ENCODE results near the gene APBB2.

The APBB2 gene

DNA sequence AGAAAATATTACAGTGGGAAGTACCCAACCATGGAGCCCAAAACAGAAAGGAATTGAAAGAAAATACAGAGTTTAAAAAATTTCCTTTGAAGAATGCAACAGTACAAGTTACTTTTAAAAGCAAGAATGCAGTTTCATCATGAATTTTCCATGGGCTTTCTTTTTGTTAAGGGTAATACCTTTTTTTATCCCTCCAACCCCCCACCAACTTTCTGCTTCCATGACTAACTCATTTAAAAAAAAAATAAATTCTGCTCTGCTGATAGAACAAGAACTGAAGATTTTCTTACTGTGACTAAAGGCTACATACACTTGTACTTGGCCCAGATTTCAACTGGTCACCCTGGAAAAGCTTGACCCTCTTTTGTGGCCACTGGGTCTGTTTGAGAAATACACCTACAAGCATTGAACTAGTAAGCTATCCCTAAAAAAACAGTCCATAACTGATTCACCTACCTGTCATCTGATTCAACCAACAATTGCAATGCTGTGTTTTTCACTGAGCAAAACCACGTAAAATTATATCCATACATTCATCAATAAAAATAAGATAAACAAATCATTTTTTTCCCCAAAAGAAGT lies 250.4 kb downstream of the APBB2 start:
- no peak for DNase-seq (ENCODE audit: low read depth in 1 of 2, low spot score in 1 of 2)
- in situ Hi-C loops (cut with HindIII; ENCODE audit: low pct_unique_long_range_greater_than_20kb, low sequenced_read_pairs) = no loop called here
- no peak for TF ChIP-seq JUND (IDR thresholded peaks at IDR 0.05; ENCODE audit: low read depth)

DNA sequence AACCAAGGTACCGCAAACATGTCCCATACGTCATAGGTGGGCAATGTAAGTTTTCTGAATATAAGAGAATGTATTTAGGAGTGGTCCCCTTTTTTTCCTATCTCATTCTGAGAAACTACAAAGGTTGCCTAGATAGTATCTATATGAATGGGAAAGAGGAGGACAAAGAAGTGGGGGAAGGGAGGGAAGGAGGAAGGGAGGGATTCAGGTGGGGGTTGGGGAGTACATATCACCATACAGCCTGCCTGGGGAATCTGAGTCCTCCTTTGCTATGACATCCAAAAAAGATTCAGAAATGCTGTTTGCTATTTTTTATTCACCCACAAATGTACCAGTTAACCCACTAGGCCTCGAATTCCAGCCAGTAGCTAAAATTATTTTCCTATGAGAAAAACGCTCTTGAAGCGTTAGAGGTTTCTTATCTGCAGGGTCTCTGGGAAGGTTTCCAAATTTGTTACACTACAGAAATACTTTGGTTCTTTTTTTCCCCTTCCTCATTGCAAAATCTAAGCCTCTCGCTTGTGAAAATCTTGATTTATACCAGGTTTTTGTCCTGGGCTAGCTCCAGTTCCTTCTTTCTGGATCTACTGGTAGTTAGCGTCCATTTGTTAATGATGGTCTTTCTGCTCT lies 251.7 kb downstream of the APBB2 start:
- TF ChIP-seq JUND (IDR thresholded peaks at IDR 0.05; ENCODE audit: low read depth) = no peak
- in situ Hi-C loops (cut with HindIII; ENCODE audit: low pct_unique_long_range_greater_than_20kb, low sequenced_read_pairs) = no loop called here
- no peak for DNase-seq (ENCODE audit: low read depth in 1 of 2, low spot score in 1 of 2)

DNA sequence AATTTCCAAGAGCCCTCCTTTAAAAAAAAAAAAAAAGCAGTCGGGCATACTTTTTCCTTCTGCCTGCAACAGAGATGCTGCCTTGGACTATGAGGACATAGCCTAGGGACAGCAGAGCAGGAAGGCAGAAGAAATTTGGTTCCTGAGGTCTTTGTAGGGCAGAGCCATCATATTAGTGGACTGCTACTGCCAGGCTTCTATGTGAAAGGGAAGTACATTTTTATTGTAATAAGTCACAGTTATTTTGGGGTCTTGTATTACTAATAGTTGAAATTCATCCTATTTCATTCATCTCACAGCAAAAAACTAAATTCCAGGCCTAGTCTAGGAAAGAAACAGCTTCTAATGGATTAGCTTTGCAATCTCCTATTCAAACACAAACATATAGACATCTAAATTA lies 253.4 kb downstream of the APBB2 start:
- in situ Hi-C loops (cut with HindIII; ENCODE audit: low pct_unique_long_range_greater_than_20kb, low sequenced_read_pairs) = no loop called here
- no peak for DNase-seq (ENCODE audit: low read depth in 1 of 2, low spot score in 1 of 2)
- TF ChIP-seq JUND (IDR thresholded peaks at IDR 0.05; ENCODE audit: low read depth) = no peak

DNA sequence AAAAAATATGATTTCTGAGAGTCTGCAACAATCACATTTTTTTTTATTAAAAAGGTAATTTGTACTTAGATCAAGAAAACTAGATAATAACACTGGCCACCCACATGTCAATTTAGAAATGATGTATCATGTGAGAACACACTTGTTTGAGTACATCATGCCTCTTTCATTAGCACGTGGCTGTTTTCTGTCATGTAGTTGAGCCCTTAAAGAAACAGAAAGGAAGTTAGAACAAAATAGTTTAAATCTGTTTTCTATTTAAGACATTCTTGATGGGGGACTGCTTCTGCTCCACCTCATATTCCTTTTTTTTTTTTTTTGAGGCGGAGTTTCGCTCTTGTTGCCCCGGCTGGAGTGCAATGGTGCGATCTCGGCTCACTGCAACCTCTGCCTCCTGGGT lies 257.1 kb downstream of the APBB2 start:
- in situ Hi-C loops (cut with HindIII; ENCODE audit: low pct_unique_long_range_greater_than_20kb, low sequenced_read_pairs) = no loop called here
- DNase-seq (ENCODE audit: low read depth in 1 of 2, low spot score in 1 of 2) = no peak
- no peak for TF ChIP-seq JUND (IDR thresholded peaks at IDR 0.05; ENCODE audit: low read depth)

DNA sequence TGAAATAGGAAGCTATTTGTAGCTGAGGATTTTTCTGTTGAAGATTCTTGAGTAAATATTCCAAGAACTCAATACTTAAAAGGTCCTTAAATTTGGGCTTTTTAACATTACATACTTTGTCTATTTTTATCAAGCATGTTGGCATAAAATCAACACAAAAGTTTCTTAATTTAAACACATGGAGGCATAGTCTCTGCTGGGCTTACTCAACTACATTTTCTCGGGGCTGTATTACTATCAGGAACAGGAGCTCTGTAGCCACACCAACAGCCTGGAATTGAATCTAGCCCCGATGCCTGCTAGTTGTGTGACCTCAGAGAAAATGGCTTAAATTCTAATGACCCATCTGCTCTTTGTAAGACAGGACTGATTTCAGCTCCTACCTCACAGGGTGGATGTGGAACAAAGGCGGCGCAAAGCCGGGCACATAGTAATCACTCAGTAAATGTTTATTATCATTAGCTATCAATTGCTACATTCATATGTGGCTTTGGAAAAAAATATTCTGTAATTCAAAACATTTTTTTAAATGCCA lies 257.6 kb downstream of the APBB2 start:
- TF ChIP-seq JUND (IDR thresholded peaks at IDR 0.05; ENCODE audit: low read depth) = no peak
- in situ Hi-C loops (cut with HindIII; ENCODE audit: low pct_unique_long_range_greater_than_20kb, low sequenced_read_pairs) = no loop called here
- DNase-seq (ENCODE audit: low read depth in 1 of 2, low spot score in 1 of 2) = no peak

DNA sequence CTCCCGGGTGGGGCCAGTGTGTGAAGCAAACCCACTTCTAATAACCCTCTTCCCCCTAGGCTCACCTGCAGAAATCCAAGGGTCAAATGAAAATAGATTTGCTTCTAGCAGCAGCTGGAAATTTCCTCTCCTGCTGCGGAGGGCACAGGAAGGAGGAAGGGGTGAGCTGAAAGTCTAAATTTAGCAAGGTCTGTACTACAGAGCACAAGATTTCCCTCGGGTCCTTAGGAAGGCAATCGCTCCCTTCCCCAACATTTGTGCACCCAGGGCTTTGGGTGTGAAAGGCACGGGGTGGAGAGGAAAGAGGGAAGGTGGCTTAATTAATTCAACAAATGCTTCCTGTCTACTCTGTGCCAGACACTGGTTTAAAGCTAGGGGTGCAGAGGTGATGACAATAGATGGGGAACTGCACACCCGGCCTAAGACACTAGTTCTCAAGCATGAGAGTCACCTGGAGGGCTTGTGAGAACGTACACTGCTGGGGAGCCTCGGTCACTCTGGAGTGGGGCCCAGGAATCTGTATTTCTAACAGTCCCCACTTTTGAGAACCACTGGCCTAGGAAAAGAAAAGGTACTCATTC lies 260.2 kb downstream of the APBB2 start:
- in situ Hi-C loops (cut with HindIII; ENCODE audit: low pct_unique_long_range_greater_than_20kb, low sequenced_read_pairs) = no loop called here
- no peak for DNase-seq (ENCODE audit: low read depth in 1 of 2, low spot score in 1 of 2)
- TF ChIP-seq JUND (IDR thresholded peaks at IDR 0.05; ENCODE audit: low read depth) = no peak

DNA sequence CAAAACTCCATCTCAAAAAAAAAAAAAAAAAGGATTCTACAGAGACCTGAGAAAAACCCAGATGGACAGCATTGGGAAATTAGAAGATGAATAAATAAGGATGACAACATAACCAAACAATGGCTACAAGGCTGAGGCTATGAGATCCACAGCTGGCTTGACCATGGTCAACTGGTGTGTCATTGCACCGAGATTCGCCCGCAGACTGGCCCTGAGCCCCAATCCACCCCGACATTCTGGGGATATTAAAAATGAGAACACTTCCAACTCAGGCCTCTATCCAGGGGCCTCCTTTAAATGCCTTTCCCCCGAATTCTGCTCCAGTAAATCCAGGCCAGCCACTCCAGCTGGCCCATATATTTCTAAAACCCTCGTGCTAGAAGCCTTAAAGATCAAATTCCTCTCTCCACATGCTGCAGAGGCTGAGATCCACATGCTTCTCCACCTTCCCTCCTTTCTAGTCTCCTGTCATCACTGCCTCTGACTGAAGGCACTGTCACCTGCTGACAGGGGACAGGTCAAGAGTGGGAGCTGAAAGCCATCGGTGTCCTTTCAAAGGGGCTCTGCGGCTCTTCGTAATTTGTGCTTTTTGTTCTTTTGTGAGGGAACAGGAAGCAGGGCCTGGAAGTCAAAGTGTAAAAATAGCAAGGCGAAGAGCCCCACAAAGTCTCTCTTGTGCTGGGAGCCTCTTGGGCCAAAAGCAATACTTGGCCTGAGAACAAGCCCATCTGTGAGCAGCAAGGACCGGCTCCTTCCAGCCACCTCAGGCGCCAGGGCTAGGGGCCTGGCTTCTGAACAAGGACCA lies 260.9 kb downstream of the APBB2 start:
- DNase-seq (ENCODE audit: low read depth in 1 of 2, low spot score in 1 of 2) = no peak
- in situ Hi-C loops (cut with HindIII; ENCODE audit: low pct_unique_long_range_greater_than_20kb, low sequenced_read_pairs) = no loop called here
- TF ChIP-seq JUND (IDR thresholded peaks at IDR 0.05; ENCODE audit: low read depth) = no peak

DNA sequence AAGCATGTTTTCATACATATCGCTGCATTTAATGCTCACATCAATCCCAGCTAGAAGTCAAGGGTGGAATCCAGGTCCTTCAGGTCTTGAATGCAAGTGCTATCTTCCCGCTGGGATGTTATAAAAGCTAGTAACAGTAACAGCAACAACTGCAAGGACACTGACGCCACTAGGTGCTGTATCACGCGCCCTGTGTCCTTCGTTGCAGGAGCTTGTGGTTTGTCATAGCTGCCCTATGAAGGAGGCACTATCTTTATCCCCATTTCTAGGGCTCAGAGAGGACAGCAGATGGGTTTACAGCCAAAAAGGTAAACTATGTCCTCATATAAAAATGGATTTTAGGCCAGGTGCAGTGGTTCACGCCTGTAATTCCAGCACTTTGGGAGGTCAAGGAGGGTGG lies 261.7 kb downstream of the APBB2 start:
- in situ Hi-C loops (cut with HindIII; ENCODE audit: low pct_unique_long_range_greater_than_20kb, low sequenced_read_pairs) = no loop called here
- TF ChIP-seq JUND (IDR thresholded peaks at IDR 0.05; ENCODE audit: low read depth) = no peak
- DNase-seq (ENCODE audit: low read depth in 1 of 2, low spot score in 1 of 2) = no peak

DNA sequence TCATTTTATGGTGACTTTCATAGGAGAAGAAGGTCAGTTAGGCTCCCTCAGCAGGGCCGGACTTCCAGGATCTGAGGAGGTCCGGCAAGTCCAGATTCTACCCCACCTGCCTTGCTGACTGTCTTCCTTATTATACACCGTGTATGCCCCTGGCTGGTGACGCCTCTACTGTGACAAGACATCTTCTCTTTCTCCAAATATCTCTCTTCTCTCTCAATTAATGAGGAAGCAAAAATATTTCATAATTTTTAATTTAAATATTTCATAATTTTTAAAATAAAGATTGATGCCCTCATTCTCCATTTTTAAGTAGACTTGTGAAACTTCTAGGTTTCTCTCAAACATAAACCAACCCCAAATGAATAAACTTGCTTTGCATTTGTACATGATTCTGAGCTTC lies 262.1 kb downstream of the APBB2 start:
- no peak for TF ChIP-seq JUND (IDR thresholded peaks at IDR 0.05; ENCODE audit: low read depth)
- in situ Hi-C loops (cut with HindIII; ENCODE audit: low pct_unique_long_range_greater_than_20kb, low sequenced_read_pairs) = no loop called here
- no peak for DNase-seq (ENCODE audit: low read depth in 1 of 2, low spot score in 1 of 2)

DNA sequence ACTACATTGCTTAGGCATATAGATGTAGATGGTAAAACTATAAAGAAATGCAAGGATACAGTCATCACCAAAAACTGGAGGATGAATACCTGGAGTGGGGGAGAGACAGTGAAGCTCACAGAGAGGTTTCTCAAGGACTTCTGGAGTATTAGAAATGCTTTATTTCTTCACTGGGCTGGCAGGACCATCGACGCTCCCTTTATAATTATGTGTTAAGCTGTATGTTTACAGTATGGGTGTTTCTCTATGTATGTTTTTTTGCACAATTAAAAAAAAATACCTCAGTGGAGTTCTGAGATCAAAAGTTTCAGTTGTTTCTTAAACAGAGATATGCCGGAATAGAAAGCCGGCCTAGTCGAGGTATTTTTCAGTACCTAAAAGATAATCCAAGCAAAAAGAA lies 263.3 kb downstream of the APBB2 start:
- DNase-seq (ENCODE audit: low read depth in 1 of 2, low spot score in 1 of 2) = no peak
- TF ChIP-seq JUND (IDR thresholded peaks at IDR 0.05; ENCODE audit: low read depth) = no peak
- in situ Hi-C loops (cut with HindIII; ENCODE audit: low pct_unique_long_range_greater_than_20kb, low sequenced_read_pairs) = no loop called here

DNA sequence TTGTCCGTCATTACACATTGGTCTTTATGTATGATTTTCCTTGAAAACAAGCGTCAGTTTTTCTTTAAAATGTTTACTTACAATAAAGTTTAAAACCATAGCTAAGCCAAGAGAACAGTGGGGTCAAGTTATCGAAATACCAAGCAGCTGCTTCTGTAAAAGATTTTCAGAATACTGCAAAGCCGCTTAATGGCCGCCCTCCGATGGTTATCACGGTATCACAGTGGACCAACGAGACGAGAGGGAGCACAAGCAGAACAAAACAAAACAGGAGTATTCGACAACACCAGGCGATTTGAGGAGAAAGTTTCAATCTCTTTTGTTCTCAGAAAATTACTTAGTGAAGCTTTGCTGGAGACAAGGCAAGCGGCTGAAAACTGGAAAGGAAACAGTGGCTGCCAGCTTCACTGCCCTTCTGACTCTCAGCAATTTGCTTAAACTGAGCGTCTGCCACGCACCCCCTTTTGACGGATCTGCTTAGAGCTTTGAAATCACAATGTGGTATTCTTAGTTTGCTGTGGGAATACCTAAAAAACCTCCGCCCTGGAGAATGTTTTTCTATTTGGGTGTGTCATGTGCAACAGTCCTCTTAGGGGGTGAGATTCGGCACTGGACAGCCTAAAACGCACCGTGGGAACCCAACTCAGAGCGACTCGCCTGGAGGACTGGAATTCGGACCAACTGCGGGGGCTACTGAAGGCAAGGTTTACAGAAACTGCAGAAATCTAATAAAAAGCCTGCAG lies 264.8 kb downstream of the APBB2 start:
- in situ Hi-C loops (cut with HindIII; ENCODE audit: low pct_unique_long_range_greater_than_20kb, low sequenced_read_pairs) = no loop called here
- TF ChIP-seq JUND (IDR thresholded peaks at IDR 0.05; ENCODE audit: low read depth) = no peak
- no peak for DNase-seq (ENCODE audit: low read depth in 1 of 2, low spot score in 1 of 2)

DNA sequence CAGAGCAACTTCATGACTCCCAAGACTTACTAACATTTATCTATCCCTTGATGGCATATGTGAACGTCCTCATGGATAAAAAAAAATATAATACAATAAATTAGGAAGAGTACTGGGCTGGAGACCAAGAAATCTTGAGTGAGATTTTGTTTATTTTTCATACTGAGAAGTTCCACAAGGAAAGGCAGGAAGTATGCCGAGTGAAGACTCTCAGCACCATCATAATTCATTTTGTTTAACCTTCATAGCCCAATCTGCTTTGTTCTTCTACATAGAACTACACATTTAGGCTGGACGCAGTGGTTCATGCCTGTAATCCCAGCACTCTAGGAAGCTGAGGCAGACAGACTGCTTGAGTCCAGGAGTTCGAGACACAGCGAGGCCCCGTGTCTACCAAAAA lies 266.3 kb downstream of the APBB2 start:
- in situ Hi-C loops (cut with HindIII; ENCODE audit: low pct_unique_long_range_greater_than_20kb, low sequenced_read_pairs) = no loop called here
- TF ChIP-seq JUND (IDR thresholded peaks at IDR 0.05; ENCODE audit: low read depth) = no peak
- DNase-seq (ENCODE audit: low read depth in 1 of 2, low spot score in 1 of 2) = no peak

Measured in T47D (cell line).